Osteoblast (primary cell): ENCODE measurements around the gene PCSK5. TPM values are rescaled to one million over a fixed set of nuclear protein-coding genes. Genes with fewer than 3 reads are reported as not detected.

Experiments used
- DNase-seq: peaks from one replicate; pipeline ENCODE4 v3.0.0; 2011; ENCODE audit warnings: low spot score, mixed read lengths; ENCODE audit not compliant: insufficient read length; ENCODE audit errors: missing footprints
- H2AFZ ChIP-seq: 2 replicates; pipeline ENCODE4 v1.6.0; 2011; ENCODE audit warnings: mild to moderate bottlenecking, low read length
- H3K27ac ChIP-seq: 2 replicates; pipeline ENCODE4 v1.5.1; 2011; ENCODE audit warnings: mild to moderate bottlenecking, low read depth, low read length, moderate library complexity
- H3K27me3 ChIP-seq: 2 replicates; pipeline ENCODE4 v1.6.0; 2012; ENCODE audit warnings: mild to moderate bottlenecking, control low read depth, inconsistent platforms, low read length, moderate library complexity; ENCODE audit not compliant: insufficient read depth
- H3K36me3 ChIP-seq: 2 replicates; pipeline ENCODE4 v1.5.1; 2011; ENCODE audit warnings: mild to moderate bottlenecking, low read length, control low read depth, moderate library complexity; ENCODE audit not compliant: insufficient read depth
- H3K4me1 ChIP-seq: 2 replicates; pipeline ENCODE4 v1.5.1; 2011; ENCODE audit warnings: mild to moderate bottlenecking, low read length, control low read depth, moderate library complexity; ENCODE audit not compliant: insufficient read depth
- H3K4me2 ChIP-seq: 2 replicates; pipeline ENCODE4 v1.6.0; 2011; ENCODE audit warnings: mild to moderate bottlenecking, low read length; ENCODE audit not compliant: insufficient read depth
- H3K4me3 ChIP-seq: fragments of 200-600 bp; sonication (generic); 3 replicates; pipeline ENCODE4 v1.5.1; 2012; ENCODE audit warnings: mild to moderate bottlenecking, low read length, inconsistent platforms; ENCODE audit not compliant: insufficient read depth
- H3K79me2 ChIP-seq: 2 replicates; pipeline ENCODE4 v1.6.0; 2012; ENCODE audit warnings: mild to moderate bottlenecking, low read length, control low read depth, inconsistent platforms; ENCODE audit not compliant: insufficient read depth
- H3K9me3 ChIP-seq: 2 replicates; pipeline ENCODE4 v1.5.1; 2011; ENCODE audit warnings: low read depth, low read length, control low read depth
- H4K20me1 ChIP-seq: 2 replicates; pipeline ENCODE4 v1.6.0; 2012; ENCODE audit warnings: mild to moderate bottlenecking, low read length, control low read depth; ENCODE audit not compliant: insufficient read depth
- CTCF ChIP-seq: IDR thresholded peaks from 2 replicates; pipeline ENCODE4 v1.5.1; 2011; ENCODE audit warnings: mild to moderate bottlenecking, low read depth, low read length, moderate library complexity; ENCODE audit errors: extremely low read depth
- total RNA-seq: library from RNA; depleted of rRNA; stranded (reverse); fragments of >200 nt; gene quantifications from 2 replicates; pipeline ENCODE4 v1.2.3, GENCODE V29; 2012

The PCSK5 gene
- total RNA-seq, 1 donor = 14.5 TPM

DNA sequence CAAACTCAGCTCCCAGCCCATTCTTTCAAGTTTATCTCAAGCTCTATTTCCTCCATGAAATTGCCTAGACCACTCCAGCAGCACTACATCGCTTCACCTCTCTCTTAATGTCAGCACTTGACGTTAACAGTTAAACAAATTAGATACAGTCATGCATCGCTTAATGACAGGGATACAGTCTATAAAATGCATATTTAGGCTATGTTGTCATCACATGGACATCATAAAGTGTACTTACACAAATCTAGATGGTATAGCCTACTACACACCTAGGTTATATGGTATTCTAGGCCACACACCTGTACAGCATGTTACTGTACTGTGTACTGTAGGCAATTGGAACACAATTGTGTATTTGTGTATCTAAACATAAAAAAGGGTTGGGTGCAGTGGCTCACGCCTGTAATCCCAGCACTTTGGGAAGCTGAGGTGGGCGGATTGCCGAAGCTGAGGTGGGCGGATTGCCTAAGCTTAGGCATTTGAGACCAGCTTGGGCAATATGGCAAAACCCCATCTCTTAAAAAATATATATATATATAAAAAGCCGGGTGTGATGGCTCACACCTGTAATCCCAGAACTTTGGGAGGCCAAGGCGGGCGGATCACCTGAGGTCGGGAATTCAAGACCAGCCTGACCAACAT, 13.4 kb upstream of the PCSK5 start:
- TF ChIP-seq CTCF = no peak
- Histone ChIP-seq H3K9me3 (no peaks in the 10 kb centered on the region), H3K4me1 (no peaks in the 10 kb centered on the region), H3K27ac (no peak overlapping the region), H3K4me3 (no peak overlapping the region), H2AFZ (no peak overlapping the region), H3K4me2 (no peak overlapping the region), H3K36me3 (no peaks in the 10 kb centered on the region), H3K27me3 (no peaks in the 10 kb centered on the region), H4K20me1 (no peaks in the 10 kb centered on the region), H3K79me2 (no peaks in the 10 kb centered on the region)
- DNase-seq = no peak

DNA sequence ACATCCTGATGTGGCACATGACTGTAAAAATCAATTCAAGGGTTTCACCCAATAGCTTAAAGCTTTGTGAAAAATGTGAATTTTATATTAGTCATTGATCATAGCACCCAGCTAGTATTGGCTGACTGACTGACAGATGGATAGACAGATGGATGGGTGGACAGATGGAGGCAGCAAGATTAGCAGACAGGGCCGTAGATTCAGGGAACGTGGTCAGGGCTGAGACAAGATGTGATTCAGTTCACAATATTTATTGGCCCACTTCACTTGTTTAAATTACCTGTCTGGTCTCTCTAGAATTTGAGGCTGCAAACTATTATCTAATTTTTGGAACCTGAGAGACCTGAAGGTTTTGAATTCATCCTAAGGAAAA, 12.0 kb upstream of the PCSK5 start:
- no peaks in the 10 kb centered on the region for H3K27me3 ChIP-seq
- DNase-seq = peak; percentile 29
- H4K20me1 ChIP-seq = no peaks in the 10 kb centered on the region
- H2AFZ ChIP-seq = no peak overlapping the region
- H3K27ac ChIP-seq = no peak overlapping the region
- TF ChIP-seq CTCF = no peak
- no peaks in the 10 kb centered on the region for H3K36me3 ChIP-seq
- H3K4me2 ChIP-seq = no peak overlapping the region
- H3K4me1 ChIP-seq = no peaks in the 10 kb centered on the region
- H3K4me3 ChIP-seq = no peak overlapping the region
- H3K79me2 ChIP-seq = no peaks in the 10 kb centered on the region
- no peaks in the 10 kb centered on the region for H3K9me3 ChIP-seq

- Histone ChIP-seq H3K4me3 (no peak overlapping the region), H3K79me2 (no peaks in the 10 kb centered on the region), H3K27me3 (no peaks in the 10 kb centered on the region), H3K4me1 (no peaks in the 10 kb centered on the region), H3K27ac (no peak overlapping the region), H3K36me3 (no peaks in the 10 kb centered on the region), H3K9me3 (no peaks in the 10 kb centered on the region), H2AFZ (peak overlapping the region; percentile 21), H4K20me1 (no peaks in the 10 kb centered on the region), H3K4me2 (no peak overlapping the region)
- DNase-seq = peak; percentile 14
- TF ChIP-seq CTCF = no peak
Measured at GRCh38 chr9:75880618-75881017, 9.9 kb upstream of the PCSK5 start.

GRCh38 chr9:75881761-75882160, 8.7 kb upstream of the PCSK5 start:
- H3K36me3 ChIP-seq = no peaks in the 10 kb centered on the region
- TF ChIP-seq CTCF = no peak
- H3K27ac ChIP-seq = no peak overlapping the region
- DNase-seq = no peak
- no peaks in the 10 kb centered on the region for H4K20me1 ChIP-seq
- H3K4me3 ChIP-seq = no peak overlapping the region
- no peak overlapping the region for H3K4me2 ChIP-seq
- no peaks in the 10 kb centered on the region for H3K9me3 ChIP-seq
- H3K27me3 ChIP-seq = no peaks in the 10 kb centered on the region
- H3K4me1 ChIP-seq = no peaks in the 10 kb centered on the region
- H2AFZ ChIP-seq = no peak overlapping the region
- H3K79me2 ChIP-seq = no peaks in the 10 kb centered on the region
